ENCODE results near the gene CASK. TPM values are rescaled to one million over a fixed set of nuclear protein-coding genes. Genes with fewer than 3 reads are reported as not detected.

Gene CASK
- total RNA-seq, 6 experiments from 2014 or later, result 17.8 to 23.8 (median 20.4) TPM

- intact Hi-C loops (cut with DNase I), result no loop called here
- ATAC-seq, result no peak
These were observed 335.1 kb downstream of the CASK start for GRCh38 chrX:41588271-41588670.

GRCh38 chrX:41580423-41581064, 342.8 kb downstream of the CASK start:
- intact Hi-C loops (cut with DNase I), result no loop called here
- Histone ChIP-seq H3K4me3 (no peak overlapping the region), H3K4me1 (no peaks in the 10 kb centered on the region), H3K27me3 (peaks cover 0 to 4% of the 10 kb centered on the region in 2 donors), H3K36me3 (no peaks in the 10 kb centered on the region), H3K27ac (no peak overlapping the region), H3K9me3 (no peaks in the 10 kb centered on the region)
- no peak for TF ChIP-seq CTCF (IDR thresholded peaks at IDR 0.05)
- no peak for TF ChIP-seq POLR2A (IDR thresholded peaks at IDR 0.05)
- ATAC-seq, result no peak
- no peak for DNase-seq
- WGBS (ENCODE audit: insufficient coverage, low coverage, low lambda C conversion rate, missing lambda C conversion rate), result 60% methylated on average over 6 of the region's 6 CpGs

More at GRCh38 chrX:41588271-41588670, 335.1 kb downstream of the CASK start:
- no peak for DNase-seq
- no peak overlapping the region for H3K4me3 ChIP-seq
- no peak for TF ChIP-seq CTCF (IDR thresholded peaks at IDR 0.05)
- no peak for TF ChIP-seq POLR2A (IDR thresholded peaks at IDR 0.05)
- H3K27me3 ChIP-seq, result no peaks in the 10 kb centered on the region
- no peaks in the 10 kb centered on the region for H3K4me1 ChIP-seq
- no peaks in the 10 kb centered on the region for H3K36me3 ChIP-seq
- no peak overlapping the region for H3K27ac ChIP-seq
- 57% methylated on average over 4 of the region's 4 CpGs for WGBS (ENCODE audit: insufficient coverage, low coverage, low lambda C conversion rate, missing lambda C conversion rate)
- H3K9me3 ChIP-seq, result no peaks in the 10 kb centered on the region

GRCh38 chrX:41563876-41564275, 359.5 kb downstream of the CASK start:
- intact Hi-C loops (cut with DNase I), result no loop called here
- no peak overlapping the region for H3K4me3 ChIP-seq
- WGBS (ENCODE audit: insufficient coverage, low coverage, low lambda C conversion rate, missing lambda C conversion rate), result 39% methylated on average over 3 of the region's 3 CpGs

DNA sequence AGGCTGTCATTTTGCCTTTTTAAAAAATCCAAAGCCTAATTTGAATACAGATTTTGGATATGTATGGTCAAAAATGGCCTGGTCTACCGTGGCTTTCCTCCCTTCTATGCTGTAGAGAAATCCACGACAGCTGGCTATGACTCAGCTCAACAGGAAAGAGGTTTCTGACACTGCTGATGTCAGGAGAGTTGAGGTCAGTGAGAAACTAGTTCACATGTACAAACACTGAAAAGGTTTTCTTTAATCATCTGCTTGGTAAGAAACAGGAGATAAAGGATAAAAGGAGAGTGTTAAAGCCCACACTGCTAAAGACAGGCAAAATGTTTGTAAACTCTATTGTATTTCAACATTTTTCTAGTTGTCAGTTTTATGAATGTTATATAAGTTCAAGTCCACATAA, 362.3 kb downstream of the CASK start:
- ATAC-seq, result peak; percentile 70 to 96 (median 90)
- no peaks in the 10 kb centered on the region for H3K9me3 ChIP-seq
- H3K27ac ChIP-seq, result peak overlapping the region in 1 of 3 donors; percentile 53
- intact Hi-C loops (cut with DNase I), result no loop called here
- H3K27me3 ChIP-seq, result peaks cover 0 to 3% of the 10 kb centered on the region in 2 donors
- DNase-seq, result no peak
- peaks cover 0 to 7% (median 0%) of the 10 kb centered on the region in 4 donors for H3K4me1 ChIP-seq
- H3K4me3 ChIP-seq, result no peak overlapping the region
- TF ChIP-seq CTCF (IDR thresholded peaks at IDR 0.05), result no peak
- no peak for TF ChIP-seq POLR2A (IDR thresholded peaks at IDR 0.05)
- H3K36me3 ChIP-seq, result no peaks in the 10 kb centered on the region
- 13% methylated on average over 2 of the region's 2 CpGs for WGBS (ENCODE audit: insufficient coverage, low coverage, low lambda C conversion rate, missing lambda C conversion rate)

More at GRCh38 chrX:41563876-41564275, 359.5 kb downstream of the CASK start:
- peaks cover 0 to 3% of the 10 kb centered on the region in 2 donors for H3K27me3 ChIP-seq
- no peaks in the 10 kb centered on the region for H3K9me3 ChIP-seq
- ATAC-seq (no peak), DNase-seq (no peak)
- no peak overlapping the region for H3K27ac ChIP-seq
- H3K36me3 ChIP-seq, result no peaks in the 10 kb centered on the region
- peaks cover 0 to 4% (median 0%) of the 10 kb centered on the region in 4 donors for H3K4me1 ChIP-seq
- no peak for TF ChIP-seq CTCF (IDR thresholded peaks at IDR 0.05)
- no peak for TF ChIP-seq POLR2A (IDR thresholded peaks at IDR 0.05)

Measured in right lobe of liver (tissue), 6 donors.